Stimulated activated CD4-positive, alpha-beta T cell treated with anti-CD3 and anti-CD28 coated beads, Interleukin-1b, Interleukin-23, amount 100 ng/mL, for 4 hours (primary cell): ENCODE measurements around the gene CCDC88C.

Source experiments
- DNase-seq, 2 donors: peaks; one replicate each; pipeline ENCODE4 v3.0.0-alpha.2; 2020; ENCODE audit warnings: low read depth in 2 of 2

CCDC88C gene

DNA sequence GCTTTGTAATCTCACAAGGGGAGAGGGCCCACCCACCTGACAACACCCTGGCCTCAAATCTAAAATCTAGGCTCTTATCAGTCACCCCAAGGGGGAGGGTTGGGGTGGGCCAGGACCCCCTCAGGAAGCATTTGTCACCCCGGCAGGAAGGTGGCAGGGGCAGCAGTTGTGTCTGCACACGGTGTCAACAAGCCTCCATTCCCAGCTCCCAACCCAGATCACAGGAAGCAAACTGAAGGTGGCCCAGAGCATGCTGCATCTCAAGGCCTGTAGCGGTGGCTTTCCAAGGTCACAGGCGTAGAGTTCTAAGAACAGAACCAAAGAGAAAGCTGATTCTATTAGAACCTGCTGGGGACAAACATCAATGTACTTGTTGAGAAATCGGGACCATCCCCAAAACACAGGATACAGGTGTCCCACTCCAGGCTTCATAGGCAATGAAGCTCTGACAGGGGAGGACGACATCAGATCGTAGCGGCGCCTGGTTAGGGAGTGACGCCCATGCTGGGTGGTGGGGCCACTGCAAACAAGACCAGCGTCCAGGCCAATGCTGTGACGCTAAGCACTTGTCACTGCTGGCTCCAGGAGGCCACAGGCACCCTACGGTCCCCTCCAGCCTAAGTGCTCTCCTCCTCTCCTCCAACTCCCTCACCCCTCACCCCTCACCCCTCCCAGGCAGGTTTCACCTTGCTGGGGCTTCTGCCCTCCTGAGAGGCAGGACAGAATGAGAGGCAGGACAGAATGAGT, 52.9 kb downstream of the CCDC88C start:
- no peak for DNase-seq

DNA sequence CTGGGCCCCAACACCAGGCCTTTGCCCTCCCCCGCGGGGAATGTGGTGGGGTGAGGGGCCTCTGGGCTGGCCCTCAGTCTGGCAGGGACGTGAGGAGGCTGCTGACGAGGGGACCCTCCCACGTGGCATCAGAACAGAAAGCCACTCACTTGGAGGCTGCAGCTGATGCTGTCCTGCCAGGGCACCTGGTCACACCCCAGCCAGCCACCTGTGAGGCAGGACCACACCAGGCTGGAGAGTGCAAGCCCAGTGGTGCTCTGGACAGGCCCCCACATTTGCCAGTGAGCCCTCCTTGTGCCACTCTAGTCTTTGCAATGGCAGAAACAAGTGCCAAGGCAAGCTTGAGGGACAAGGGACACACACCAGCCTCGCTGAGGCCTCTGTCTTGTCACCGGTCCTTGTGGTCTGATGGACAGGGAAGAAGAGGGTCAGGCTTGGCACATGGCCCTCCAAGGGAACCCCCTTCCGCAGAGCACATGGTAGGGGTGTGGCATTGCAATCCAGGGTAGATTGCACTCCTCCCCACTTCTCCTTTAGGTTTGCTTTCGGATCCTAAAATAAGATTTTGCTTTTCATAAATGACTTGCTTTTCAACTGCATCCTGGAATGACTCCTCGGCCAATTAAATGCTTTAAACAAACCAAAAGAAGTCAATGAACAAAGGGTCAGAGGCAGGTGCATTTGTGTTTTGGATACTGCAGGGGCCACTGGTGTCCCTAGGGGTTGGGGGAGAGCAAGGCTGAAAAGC, 53.7 kb downstream of the CCDC88C start:
- DNase-seq: no peak

DNA sequence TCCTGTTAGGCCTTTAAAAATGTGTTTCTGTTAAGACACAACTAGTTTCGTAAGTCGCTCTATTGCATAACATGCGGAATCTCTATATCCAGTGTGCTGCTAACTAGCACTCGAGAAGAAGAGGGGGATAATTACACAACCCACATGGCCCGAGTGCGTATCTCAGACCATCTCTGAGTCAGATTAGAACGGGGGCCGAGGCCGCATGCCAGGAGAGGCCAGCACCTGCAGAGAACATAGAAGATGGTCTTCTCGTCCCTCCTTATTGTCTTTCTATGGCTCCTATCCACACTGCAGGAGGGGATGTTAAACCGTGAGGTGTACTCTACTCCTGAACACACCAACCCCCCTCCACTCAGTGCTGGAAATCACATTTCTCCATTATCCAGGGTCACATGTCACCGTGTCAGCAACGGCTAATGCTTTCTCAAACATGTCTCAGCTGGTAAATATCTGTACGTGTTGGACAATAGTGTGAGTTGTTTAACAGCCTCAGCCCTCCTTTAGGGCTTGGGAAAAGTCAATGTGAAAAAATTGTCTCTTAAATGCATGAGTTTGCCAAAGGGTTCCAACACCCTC, 56.3 kb downstream of the CCDC88C start:
- no peak for DNase-seq

DNA sequence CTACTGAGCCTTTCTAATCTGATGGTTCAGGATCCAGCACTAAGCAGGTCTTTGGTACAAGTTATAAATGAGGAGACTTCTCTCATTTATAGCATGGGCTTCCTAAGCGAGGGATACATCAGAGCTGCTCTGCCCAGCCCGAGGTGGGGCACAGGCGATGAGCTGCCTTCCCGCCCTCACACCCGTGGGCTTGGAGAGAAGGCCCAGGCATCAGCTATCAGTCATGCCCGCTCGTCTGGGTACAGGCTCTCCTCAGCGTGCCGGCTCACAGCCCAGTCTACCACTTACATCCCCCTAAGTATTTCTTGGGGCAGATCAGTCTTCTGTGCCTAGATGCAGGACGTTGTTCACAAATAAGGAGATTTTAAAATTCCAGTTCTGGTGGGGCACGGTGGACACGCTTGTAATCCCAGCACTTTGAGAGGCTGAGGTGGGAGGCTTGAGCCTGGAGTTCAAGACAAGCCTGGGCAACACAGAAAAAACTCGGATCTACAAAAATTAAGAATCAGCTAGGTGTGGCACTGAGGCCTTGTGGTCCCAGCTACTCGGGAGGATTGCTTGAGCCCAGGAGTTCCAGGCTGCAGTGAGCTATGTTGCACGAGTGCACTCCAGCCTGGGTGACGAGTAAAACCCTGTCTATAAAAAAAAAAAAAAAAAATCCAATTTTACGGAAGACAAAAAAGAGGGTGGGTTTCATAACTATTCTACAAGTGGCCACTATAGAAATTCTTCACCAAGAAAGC, 57.0 kb downstream of the CCDC88C start:
- DNase-seq: no peak

DNA sequence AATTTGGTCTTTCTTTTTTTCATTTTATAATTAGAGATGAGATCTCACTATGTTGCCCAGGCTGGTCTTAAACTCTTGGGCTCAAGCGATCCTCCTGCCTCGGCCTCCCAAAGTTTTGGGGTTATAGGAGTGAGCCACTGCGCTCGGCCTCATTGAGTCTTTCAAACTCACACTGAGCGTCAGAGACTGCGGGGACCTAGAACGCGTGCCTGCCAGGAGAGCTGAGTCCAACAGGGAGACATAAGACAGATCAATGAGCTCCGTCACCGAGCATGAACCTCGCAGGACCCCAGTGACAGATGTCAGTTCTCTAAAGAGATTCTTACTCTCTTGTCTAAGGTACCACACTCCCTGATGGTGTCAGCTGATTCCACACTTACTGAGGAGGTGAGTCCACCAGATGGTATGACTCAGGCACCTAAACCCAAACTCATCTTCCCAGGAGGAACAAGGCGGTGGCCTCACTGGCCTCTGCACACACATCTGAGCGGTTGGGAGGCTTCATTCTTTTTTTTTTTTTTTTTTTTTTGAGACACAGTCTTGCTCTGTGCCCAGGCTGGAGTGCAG, 58.9 kb downstream of the CCDC88C start:
- no peak for DNase-seq

DNA sequence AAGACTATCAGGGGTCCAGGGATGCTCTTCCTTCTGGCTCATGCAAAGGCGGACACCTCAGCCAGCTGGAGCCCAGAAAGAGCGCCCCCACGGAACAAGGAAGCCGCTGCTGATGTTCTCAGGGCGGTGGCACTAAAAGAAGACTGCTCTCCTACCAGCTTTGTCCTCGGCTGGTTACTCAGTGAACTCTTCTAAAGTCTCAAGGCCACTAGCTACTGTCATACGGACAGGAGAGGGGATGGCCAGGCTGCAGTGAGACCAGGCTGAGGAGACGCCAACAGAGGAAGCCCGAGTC, 59.6 kb downstream of the CCDC88C start:
- DNase-seq: no peak

DNA sequence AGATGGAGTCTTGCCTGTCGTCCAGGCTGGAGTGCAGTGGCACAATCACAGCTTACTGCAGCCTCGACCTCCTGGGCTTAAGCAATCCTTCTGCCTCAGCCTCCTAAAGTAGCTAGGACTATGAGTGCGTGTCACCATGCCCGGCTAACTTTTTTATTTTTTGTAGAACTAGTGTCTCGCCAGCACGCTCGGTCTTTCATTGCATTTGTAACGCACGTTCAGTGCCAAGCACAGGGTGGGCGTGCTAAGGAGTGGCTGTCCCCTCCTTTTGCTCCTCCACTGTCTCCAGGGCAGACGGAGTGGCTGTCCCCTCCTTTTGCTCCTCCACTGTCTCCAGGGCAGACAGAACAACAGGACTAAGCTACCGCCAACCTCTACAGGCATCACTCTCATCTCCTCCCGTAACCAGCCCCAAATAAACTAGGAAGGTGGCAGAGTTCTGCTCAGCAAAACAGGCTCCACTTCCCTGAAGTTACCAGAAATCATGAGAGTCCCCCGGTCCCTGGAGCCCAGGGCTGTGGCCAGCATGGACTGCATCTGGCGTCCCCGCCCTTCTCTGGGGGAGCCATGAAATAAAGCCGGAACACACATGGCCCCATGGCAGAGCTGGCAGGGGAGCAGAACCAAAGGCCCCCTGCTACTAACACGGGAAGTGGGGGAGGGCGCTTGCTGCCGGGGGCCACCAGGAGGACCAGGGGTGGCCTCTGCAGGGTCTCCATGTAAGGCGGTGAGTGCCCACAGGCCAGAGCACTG, 60.2 kb downstream of the CCDC88C start:
- DNase-seq: no peak

DNA sequence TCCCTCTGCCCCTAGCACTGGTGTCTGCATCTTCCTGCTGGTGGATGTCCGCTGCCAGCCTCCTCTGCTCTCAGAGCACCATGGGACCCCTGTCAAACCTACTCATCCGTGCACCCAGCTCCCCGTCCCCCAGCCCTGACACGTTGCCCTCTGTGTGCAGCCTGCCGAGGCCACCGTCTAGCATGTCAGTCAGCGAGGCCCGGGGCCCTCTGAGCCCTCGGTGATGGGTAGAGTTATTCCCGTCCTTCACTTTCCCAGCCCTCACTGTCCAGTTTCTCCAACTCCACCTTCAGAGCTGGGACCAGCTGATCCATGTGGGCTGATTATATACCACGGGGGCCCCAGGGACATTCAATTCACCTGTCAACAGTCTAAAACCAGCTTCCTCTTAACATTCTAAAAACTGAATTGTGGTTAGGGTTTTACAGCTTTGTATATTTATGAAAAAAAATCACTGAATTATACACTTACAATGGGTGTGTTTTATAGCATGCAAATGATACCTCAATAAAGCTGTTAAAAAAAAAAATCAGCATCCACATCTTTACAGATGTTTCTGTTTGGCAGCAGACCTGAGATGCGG, 61.3 kb downstream of the CCDC88C start:
- DNase-seq: no peak

DNA sequence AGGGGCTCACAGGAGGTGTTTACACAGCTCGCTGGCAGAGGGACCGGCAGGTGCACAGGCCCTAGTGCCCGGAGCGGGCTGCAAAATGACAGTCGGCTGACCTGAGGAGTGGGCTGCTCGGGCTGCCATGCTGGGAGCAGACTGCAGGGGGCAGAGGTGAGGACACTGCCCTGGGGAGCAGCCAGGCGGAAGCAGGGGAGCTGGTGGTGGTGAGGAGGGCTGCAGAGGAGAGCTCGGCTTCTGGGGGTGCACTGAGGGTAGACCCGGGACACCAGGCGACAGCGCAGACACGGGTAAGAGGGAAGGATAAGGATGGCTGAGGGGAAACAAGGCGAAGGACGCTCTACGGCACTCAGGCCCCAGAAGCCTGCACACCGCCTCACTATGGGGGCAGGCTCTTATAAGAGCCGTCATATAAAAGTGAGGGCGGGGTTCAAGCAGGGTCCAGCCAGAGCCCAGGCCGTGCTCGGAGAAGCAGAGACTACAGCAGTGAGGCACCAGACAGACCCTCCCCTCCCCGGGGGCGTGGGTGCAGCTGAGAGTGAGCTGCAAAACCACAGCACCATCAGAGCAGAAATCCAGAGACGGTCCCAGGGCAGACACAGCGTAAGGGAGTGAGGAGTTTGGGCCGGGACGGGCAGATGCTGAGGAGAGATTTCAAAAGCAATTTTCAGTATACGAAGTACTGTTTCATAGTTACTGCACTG, 62.5 kb downstream of the CCDC88C start:
- no peak for DNase-seq

DNA sequence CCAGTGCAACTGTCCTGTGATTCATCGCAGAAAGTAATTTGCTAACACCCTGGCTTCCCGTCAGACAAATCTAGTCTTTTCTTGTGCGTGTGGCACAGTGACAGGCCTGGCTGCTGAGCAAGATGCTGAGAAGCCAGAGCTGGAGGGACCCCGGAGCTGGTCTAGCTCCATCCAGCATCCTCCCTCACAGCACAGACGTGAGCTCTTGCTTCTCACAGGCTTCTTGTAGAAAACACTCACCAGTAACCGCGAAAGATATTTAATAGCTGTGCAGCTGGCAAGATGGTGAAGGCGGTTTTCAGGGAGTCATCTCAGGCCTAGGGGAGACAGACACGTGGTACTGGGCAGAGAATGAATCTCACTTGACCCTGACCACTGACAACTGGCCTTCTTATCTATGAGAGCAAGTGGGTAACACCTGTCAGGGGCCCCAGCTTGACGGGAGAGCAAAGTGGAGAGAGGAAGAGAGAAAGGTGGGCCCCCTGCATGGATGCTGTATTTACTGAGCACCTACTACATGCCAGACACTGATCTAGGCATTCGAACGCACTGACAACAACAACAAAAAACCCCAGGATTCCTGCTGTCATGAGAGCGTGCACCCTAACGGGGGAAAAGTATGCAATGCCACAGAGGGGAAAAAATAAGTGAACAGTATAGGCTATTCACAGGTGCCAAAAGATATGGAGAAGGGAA, 63.3 kb downstream of the CCDC88C start:
- DNase-seq: no peak

DNA sequence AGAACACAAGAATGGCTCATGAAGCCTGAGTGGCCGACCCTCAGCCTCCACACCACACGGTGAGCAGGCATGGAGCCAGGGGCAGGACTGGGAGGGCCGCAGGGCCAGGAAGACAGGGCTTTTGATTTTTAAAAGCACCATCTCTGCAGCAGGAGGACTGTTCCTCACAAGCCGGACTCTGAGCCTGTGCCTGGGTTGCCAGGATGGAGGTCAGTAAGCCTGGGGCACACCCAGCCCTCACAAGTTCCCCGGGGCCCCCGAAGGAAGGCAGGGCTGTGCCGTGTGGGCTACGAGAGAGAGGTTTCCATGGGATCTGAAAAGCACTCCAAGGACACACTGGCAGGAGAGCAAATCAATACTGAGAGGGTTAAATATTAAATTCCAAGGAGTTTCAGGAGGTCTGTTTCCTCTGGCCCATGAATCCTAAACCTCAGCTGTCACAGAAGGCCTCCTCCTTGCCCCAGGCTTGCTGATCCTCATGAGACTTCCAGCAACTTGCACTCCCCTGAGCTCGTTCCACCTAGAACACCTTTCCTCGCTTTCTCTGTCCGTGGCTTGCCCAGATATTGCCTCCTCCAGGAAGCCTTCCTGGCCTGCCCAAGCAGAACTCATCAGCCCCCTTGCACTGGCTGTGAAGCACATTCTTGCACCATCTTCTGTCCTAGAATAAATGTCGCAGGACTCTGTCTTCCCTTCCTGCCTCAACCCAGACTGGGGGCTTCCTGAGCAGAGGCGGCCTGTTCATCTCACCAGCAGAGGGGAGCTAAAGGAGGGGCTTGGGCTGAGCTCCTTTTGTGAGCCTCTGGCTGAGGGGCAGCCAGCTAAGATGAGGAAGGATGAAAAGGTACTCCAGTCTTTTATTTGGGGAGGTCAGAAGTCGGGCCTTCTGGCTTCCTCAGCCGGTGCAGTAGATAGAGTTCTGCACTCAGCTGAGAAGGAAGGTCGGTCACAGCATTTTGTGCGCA, 64.6 kb downstream of the CCDC88C start:
- DNase-seq: no peak

DNA sequence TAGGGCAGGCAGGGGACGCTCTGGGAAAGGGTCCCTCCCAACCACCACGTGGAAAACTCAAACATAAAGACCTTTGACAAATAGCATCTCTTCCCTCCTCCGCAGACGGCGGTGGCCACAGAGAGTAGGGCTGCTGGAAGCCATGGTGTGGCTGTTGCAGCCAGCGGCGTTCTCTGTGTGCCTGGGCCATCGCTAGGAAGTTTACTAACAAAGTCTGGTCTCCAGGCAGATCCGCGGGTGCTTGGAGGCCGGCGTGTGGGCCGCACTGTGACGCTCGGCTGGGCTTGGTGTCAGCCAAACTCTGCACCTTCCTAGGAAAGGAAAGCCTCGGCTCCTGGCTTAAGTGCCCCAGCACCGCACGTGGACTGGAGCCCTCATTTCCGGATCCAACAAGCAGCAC, 65.6 kb downstream of the CCDC88C start:
- DNase-seq: no peak

DNA sequence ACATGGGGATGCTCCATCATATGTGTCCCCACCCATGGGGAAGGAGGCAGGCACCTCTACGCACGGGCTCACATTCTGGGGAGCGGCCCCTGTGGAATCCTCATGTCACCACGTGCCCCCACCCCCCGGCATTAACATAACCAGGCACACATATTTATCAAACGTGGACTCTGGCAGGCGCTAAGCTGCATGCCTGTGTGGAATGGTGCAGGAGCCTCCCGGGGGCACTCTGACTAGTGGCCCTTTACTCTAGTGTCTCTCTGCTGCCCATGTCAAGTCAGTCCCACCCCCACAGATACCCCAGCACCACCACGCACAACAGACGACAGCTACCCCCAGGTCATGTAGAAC, 66.1 kb downstream of the CCDC88C start:
- no peak for DNase-seq

DNA sequence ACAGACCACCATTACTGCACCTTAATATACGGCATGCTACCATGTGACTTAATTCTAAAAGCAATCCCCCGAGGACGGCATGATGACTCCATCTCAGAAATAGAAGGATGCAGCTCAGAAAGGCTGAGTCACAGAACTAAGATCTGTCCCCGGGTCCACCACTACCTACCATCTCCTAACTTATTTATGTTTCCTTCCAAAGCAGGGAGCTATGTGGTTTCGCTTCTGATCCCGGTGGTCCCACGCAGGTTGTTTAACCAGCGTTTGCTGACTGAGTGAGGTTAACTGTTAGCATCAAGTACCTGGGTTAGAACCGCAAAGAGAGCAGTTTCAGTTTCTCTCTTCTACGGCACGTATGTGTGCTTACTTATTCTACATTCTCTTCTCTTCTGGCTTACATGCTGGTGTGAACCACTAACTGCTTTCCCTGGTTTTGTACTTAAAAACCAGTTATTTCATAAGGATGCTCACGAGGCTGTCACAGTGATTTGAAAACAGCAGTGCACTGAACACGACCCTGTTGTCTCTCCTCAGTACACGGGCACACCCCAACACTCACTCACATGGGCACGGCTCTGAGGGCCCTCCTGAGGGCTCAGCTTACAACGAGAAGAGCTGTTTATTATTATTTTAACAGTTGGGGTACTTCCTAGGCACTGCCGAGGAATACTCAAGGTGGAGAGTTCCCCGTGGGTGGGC, 66.7 kb downstream of the CCDC88C start:
- DNase-seq: peak in 1 of 2 donors; percentile 39

DNA sequence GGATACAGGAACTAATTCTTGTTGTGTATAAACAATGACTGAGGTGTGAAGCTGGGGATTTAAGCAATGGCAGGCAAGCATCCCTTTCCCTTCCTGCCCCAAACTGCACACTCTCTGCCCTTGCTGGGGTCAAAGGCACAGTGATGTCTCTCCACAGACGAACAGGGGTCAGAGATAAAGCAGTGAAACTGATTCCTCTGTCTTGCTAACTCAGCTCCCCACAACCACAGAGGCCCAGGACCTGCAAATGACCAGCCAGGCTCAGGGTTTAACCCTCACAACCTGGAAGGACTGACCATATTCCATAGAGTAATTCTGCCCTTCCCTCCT, 67.2 kb downstream of the CCDC88C start:
- no peak for DNase-seq

DNA sequence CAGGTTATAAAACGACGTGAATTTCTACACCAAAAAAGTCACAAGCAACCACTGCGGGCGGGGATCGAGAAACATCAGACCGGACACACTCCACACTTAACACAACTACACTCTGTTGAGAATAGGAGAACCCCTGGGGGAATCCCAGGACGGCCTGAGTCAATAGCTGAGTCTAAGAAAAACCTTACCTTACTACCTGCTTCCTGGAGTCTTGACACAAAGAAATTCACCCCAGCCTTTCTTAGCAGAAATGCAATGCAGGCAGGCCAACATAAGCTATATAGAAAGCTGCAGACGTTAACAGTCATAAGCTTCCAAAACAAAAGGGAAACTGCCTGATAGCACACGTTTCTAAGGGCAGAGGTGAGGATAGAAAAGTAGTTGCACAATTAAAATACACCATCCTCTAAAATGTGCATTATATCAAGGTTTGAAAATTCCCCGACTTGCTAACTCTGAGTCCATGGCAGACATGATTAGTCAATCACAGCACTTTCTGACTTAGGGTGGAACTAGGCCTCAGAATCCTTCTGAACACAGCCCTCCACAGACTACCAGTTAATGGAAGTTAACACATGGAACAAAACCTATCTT, 68.0 kb downstream of the CCDC88C start:
- DNase-seq: peak; percentile 40 to 51

DNA sequence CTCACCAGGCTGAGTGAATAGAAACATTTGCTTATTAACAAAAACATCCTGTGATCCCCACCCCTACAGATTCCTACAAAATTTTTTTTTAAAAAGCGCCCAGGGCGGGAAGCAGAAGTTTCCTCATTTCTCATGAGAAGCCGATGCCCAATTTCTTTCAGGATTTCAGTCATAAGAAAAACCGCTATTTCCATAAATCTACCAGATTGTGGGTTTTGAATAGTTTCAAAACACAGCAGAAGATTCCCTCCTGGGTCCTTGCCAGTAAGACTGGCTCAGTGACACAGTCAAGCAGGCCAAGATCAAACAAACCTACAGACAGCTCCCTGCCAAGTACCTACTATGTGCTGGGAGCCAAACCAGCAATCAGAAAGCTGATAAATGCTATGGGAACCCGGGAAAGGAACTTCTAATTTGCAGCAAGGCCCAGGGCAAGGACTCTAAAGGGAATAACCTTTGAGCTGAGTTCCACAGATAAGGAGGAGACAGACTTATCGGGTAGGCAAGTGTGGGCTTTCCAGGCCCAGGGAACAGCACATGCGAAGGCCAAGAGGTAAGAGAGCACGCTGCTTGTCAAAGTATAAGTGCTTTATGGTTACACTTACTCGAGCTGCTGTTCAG, 68.7 kb downstream of the CCDC88C start:
- DNase-seq: no peak

DNA sequence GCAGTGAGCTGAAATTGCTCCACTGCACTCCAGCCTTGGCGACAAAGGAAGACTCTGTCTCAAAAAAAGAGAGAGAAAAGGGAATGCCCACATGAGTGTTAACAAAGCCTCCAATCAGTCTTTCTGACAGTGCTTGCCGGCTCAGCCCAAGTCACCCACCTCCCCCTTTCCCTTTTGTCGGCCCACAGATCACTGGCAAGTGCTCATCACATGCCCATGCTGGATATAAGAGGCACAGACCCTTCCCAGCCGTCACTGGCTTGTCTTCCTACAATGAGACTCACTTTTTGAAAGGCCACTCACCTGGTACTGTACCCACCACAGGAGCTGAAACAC, 70.8 kb downstream of the CCDC88C start:
- no peak for DNase-seq
